ENCODE data around the gene PRKAA1. TPM values are rescaled to one million over a fixed set of nuclear protein-coding genes. Genes with fewer than 3 reads are reported as not detected.
A peak's percentile ranks its signal among the peaks of the same experiment; 100 is the strongest.
"Not testable (repeated sequence)": the region's sequence is repeated elsewhere in the genome, so short reads cannot be mapped to it uniquely, and the experiment has no call there.

The PRKAA1 gene
- total RNA-seq, 1 donor from 2014 or later, result 53.3 TPM

DNA sequence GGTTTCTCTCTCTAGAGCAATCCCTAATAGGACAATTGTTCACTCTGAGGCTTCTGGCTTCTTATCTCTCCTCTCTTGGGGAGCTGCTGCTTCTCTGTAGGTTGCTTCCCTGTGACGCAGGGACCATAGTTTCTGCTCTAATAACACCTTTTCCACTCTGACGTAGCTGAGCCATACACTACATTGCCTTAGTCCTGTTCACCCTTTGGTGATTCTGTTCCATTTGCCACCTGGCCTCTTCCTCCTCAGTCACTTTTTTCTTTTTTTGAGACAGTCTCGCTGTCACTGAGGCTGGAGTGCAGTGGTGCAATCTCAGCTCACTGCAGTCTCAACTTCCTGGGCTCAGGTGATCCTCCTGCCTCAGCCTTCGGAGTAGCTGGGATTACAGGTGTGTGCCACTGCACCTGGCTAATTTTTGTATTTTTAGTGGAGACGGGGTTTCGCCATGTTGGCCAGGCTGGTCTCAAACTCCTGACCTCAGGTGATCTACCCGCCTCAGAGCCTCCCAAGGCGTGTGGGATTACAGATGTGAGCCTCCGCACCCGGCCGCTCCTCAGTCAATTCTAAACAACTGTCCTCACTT lies 27.4 kb upstream of the PRKAA1 start:
- DNase-seq, result not testable (repeated sequence)

DNA sequence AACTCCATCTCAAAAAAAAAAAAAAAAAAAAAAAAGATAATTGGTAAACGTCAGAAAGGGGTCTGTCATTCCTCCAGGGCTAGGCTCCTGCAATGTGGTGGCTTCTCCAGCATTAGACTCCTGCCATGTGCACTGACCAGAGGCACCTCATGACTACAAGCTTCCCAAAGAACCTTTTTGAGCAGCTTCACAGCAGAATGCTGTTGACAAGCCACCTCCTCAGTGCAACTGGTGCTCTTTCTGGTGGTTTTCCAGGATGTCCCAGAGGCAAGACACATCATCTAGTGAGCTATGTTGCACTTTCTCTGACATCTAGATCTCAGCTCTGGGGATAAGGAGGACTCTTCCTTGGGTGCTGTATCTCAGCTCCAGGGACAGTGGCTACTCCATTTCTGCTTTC lies 25.3 kb upstream of the PRKAA1 start:
- DNase-seq, result no peak

DNA sequence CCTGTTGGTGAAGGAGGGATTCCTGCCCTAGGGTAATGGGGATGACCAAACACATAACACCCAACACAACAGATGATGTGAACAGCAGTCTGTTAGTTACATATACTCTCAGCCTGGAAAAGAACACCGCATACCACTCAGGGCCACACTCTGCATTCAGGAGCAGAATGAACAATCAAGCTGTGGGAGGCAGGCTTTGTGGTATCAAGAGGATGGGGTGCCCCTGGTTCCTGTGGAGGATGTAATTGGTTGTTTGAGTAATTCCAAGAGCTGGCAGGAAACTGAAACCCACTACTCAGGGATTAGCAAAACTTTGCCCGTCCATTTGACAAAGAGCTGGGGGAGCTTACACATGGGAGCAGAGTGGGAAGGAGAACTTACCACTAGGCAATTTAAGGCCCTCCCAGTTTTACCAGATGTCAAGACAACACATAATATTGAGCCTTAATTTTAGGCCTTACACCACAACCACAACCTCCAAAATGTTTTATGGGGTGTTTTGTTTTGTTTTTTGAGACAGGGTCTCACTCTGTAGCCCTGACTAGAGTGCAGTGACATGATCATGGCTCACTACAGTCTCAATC lies 15.6 kb upstream of the PRKAA1 start:
- no peak for DNase-seq

DNA sequence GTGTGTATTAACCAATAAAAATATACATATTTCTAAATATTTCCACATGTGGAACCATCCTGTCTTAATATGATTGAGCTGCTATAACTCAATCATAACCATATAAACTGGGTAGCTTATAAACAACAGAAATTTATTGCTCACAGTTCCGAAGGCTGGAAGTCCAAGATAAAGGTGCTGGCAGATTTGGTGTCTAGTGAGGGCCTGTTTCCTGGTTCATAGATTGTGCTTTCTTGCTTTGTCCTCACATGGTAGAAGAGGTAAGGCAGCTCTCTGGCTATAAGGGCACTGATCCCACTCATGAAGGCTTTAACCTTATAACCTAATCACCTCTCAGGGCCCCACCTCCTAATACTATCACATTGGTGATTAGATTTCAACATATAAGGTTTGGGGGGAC lies 14.0 kb upstream of the PRKAA1 start:
- no peak for DNase-seq

DNA sequence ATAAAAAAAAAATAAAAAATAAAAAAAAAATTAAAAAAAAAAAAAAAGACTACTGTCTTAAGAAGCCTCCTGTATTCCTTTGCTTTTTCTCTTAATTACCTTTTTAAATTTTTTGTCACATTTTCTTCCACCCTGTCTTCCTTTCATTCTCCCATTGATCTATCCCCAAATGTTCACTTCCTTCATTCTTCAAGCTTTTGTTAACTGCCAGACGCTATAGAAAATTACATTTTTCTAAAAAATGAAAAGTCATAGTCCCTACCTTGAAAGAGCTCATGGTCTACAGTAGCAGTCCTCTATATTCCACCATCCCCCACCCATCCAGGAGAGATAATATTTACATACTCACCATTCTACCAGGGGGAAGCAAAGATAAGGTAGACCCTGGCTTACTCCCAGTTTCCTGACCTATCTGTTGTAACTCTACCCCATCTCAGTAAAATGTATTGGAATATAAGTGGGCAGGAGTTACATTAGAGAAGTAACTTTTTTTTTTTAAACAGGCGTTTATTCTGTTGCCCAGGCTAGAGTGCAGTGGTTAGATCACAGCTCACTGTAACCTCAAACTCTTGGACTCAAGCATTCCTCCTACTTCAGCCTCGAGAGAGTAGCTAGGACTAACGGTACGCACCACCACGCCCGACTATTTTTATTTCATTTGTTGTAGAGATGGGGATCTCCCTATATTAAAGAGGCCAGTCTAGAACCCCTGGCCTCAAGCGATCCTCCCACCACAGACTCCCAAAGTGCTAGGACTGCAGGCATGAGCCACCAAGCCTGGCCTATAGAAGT lies 3.8 kb upstream of the PRKAA1 start:
- no peak for DNase-seq

DNA sequence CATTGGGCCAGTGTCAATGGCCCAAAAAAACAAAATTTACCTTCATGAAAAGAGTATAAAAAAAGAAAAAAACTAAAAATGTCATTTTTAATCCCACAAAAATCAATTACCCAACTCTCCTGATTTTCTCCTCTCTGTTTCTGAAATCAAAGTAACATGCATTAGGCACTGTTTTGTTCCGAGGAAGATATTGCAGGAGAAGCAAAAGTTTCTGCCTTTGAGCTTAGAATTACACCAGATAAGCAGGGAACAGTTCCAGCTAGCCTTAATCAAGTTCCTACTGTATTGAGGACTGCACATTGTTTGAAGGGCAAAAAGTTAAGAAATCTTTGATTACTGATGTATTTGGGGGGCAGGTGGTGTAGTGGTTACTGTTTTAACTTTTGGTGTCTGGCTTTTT lies 1.1 kb upstream of the PRKAA1 start:
- no peak for DNase-seq

DNA sequence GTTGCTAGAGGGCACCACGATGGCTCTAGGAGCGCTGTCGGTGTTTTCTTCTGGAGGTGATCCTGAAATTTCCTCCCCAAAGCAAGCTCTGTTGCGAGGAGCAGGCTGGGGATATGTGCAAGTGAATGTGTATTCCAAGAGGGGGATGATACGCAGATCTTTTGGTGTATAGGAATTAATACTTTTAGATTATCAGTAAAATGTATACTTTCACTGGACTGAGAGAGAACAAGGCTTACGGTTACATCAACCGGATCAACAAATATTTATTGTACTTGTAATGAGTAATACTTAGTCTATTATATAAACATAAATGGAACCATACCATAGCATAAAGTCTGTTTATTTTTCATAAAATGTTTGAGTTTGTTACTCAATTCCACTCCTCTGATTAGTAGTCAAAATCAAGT lies 632 bp upstream of the PRKAA1 start:
- no peak for DNase-seq

DNA sequence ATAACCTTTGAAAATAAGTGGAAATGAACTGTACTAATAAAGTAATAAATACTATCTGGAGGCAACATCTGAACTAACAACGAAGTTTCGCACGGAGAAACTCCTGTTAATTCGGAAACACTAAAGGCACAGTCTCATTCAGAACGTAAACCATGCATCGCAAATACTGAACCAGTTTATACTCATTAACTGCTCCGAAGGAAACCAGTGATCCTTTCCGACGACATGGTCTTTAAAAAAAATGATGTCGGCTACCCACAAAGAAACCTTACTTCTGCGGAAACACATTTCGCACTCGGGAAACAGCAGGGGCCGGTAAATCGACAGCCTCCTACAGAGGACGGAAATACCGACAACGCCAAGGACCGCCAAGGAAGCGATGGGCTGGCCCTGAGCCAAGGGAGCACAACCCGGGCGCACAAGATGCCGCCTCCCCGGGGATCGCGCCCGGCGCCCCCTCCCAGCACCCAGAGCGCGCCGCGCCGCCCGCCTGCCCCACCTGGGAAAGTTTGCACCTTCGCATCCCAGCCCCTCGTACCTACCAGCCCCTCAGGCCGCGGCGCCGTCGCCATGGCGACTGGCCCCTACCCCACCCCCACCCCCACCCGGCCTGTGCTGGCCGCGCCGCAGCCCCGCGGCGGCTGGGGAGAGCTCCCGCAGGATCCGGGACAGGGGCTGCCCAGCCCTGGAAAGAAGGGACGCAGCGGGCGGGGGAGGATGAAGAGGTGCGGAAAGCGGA lies 732 bp downstream of the PRKAA1 start:
- DNase-seq, result peak; percentile 25

DNA sequence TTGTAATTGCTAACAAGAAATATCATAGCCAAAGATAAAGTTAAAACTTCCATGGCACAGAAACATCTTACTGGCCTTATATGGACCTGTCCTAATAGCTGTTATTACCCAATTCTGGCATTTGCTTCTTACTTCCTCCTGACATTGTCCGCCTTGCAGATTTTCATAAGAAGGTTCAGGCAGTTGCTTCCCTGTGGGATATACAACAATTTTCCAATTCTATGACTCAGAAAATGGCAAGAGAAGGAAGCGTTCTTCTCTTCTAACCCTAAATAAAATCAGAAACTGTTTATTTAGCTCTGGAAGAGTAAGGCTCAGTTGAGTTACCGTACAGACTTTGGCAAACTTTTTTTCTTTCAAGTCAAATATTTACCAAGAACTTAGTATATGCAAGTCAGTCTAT lies 1.7 kb downstream of the PRKAA1 start:
- DNase-seq, result peak; percentile 17

DNA sequence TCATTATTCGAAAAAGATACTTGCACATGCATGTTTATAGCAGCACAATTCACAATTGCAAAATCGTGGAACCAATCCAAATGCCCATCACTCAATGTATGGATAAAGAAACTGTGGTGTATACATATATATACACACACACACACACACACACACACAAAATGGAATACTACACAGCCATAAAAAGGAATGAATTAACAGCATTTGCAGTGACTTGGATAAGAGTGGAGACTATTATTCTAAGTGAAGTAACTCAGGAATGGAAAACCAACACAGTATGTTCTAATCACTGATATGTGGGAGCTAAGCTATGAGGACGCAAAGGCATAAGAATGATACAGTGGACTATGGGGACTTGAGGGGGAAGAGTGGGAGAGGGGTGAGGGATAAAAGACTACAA lies 3.3 kb downstream of the PRKAA1 start:
- DNase-seq, result not testable (repeated sequence)

DNA sequence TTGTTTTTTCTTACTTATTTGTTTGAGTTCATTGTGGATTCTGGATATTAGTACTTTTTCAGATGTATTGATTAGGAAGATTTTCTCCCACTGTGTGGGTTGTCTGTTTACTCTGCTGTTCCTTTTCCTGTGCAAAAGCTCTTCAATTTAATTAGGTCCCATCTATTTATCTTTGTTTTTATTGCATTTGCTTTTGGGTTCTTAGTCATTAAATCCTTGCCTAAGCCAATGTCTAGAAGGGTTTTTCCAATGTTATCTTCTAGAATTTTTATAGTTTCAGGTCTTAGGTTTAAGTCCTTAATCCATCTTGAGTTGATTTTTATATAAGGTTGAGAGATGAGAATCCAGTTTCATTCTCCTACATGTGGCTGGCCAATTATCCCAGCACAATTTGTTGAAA lies 3.8 kb downstream of the PRKAA1 start:
- DNase-seq, result not testable (repeated sequence)

DNA sequence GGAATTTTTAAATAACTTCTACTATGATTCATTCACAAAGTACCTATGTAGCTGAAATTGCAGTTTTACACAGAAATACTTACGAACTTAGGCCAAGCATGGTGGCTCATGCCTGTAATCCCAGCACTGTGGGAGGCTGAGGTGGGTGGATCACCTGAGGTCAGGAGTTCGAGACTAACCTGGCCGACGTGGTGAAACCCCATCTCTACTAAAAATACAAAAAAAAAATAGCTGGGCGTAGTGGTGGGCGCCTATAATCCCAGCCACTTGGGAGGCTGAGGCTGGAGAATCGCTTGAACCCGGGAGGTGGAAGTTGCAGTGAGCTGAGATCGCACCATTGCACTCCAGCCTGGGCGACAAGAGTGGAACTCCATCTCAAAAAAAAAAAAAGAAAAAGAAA lies 5.5 kb downstream of the PRKAA1 start:
- not testable (repeated sequence) for DNase-seq

DNA sequence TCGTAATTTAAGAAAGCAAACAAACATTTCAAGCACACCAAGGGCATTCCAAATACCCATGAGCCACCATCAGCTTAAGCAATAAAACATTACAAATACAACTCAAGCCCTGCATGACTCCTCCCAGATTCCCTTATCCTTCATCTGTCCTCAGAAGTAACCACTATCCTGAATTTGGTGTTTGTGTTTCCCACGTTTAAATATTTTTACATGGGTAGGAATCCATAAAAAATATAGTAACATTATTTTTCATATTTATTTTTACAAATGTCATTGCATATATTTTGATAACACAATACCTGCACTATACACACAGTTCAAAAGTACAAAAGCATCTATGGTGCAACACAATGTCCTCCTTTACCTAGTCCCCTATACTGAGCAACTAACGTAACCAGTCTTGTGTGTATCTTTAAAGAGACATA lies 6.4 kb downstream of the PRKAA1 start:
- no peak for DNase-seq

DNA sequence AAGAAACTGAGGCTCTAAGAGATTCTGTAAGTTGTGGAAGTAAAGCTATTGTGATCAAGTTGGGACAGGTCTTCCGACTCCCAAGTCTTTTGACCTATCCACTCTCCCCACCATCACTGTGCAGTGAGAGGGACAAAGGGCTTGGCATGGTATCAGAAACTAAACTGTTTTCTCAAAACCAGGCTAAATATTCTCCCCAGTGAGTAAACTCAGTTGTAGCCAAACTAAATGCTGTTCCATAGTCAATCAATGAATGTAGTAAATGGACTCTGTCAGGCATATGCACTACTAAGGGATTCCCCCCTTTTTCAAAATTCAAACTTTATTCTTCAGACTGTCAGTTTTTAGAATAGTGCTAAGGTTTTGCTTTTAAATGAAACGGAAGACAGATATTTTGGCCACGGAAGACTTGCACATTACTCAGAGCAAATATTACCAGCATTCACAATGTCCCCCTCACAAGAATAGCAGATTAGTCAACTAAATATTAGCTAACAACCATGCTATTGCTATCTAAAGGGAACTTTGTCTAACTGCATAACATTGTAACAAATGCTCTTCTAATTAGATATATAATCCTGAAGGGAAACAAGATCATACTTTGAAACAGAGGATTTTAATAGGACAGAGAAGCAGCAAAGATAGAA lies 7.1 kb downstream of the PRKAA1 start:
- DNase-seq, result no peak

DNA sequence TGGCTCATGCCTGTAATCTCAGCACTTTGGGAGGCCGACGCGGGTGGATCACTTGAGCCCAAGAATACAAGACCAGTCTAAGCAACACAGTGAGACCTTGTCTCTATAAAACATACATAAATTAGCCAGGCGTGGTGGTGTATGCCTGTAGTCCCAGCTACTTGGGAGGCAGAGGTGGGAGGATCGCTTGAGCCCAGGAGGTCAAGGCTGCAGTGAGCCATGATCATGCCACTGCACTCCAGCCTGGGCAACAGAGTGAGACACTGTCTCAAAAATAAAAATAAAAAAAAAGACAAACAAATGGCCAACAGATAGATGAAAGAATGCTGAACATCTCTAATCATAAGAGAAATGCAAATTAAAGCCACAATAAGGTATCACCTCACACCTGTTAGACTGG lies 9.2 kb downstream of the PRKAA1 start:
- not testable (repeated sequence) for DNase-seq

DNA sequence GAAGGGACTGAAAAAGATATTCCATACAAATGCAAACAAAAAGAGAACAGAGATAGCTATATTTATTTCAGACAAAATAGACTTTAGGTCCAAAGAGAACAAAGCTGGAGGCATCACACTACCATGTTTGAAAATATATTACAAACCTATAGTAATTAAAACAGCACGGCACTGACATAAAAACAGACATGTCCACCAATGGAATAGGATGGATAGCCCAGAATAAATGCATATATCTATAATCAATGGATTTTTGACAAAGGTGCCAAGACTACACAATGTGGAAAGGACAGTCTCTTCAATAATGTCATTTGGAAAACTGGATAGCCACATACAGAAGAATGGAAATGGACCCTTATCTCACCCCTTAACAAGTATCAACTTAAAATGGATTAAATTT lies 10.2 kb downstream of the PRKAA1 start:
- DNase-seq, result no peak

DNA sequence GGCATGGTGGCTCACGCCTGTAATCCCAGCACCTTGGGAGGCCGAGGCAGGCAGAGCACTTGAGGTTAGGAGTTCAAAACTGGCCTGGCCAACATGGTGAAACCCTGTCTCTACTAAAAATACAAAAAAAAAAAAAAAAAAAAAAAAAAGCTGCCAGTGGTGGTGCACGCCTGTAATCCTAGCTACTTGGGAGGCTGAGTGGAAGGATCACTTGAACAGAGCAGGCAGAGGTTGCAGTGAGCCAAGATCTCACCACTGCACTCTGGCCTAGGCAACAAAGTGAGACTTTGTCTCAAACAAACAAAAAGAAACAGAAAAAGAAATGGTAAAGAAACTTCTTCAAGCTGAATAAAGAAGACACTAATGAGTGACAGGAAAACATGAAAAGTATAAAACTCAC lies 11.5 kb downstream of the PRKAA1 start:
- DNase-seq, result not testable (repeated sequence)

DNA sequence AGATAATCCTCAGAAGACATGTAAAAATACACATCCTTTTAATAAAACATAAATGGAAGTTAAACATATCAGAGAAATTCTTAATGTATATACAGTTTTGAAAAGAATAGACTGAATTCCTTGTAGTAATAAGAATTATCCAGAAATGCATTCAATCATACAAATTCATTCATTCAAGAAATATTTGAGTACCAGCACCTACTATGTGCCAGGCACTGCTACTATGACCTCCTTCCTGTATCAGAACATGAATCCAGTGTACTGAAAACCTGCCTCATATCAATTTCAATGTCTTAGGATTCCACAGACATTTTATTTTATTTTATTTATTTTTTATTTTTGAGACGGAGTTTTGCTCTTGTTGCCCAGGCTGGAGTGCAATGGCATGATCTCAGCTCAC lies 13.3 kb downstream of the PRKAA1 start:
- DNase-seq, result no peak

DNA sequence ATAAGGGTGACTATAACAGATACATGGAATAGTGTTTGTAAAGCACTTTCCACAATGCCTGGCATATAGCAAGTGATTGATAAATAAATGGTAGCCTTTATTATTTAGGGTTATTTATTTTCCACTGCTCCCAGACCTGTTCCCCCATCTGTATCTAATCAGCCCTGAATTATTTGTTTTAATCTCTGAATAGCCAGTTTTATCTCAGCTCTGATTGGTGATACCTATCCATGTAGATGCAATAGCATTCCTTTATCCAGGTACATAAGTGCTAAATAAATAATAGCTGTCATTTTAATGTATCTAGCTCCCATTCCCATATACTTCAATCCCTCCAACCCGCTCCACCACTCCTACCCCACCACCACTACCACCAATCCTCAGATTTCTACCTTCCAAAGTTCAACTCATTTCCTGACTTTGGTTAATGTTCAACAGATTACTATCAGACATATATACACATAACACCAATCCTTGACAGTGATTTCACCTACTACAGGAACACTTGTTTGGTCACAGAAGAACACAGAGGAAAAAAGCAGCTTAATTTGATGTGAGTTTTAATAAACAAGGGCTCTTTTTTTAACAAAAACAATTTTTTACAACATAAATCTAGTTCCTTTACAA lies 14.0 kb downstream of the PRKAA1 start:
- no peak for DNase-seq

DNA sequence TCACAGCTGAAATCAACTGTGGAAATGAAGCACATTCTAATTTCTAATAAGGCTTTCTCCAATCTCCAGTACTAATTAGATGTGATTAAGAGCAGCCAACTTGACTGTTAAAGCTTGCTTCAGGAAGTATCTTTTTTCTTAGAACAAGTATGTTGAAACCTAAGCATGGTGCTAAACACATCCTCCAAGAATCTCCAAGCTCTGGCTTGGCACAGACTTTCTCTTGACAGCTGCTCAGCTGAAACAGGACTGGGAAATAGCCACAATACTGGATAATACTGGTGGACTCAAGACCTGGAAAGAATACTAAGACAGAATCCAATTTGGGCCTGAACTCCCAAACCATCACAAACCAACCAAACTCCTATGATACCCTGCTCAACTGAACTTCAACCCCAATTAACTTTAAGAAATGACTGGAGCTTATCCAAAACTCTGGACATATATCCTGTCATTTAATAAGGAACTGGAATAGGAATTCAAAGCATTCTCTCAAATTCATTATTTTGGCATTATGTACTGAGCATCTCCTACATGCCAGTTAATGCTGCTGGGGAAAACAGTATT lies 16.2 kb downstream of the PRKAA1 start:
- DNase-seq, result no peak

DNA sequence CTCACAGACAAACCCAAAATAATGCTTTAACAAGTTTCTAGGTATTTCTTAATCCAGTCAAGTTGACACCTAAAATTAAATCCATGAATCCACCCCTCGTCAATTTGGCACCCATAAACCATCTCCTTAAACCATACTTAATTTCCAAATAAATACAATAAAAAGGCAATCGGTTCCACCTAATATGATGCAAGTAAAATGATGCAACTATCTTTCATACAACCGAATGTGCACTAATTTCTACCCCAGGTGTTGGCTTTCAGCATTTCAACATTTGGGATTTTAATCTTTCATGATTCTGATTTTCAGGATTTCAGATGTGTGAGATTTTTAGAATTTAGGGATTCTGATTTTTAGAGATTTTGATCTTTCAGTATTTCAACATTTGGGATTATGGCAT lies 17.3 kb downstream of the PRKAA1 start:
- no peak for DNase-seq

DNA sequence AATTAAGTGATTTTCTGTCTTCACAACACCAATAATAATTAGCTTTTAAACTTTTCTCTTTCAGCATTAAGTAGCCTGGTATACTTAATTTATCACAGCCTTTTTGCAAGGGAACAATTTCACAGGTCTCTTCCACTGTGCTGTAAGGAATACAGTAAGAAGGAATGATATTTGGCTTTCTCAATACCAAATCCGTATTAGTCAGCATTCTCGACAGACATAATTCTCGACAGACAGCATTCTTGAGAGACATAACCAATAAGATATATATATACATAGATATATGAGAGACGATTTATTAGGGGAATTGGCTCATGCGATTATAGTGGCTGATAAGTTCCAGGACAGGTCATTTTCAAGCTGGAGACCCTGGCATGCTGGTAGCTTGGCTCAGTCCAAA lies 18.0 kb downstream of the PRKAA1 start:
- no peak for DNase-seq

All from skin of body (tissue), 2 donors.